ENCODE measurements around the gene SNW1.
"Not testable (repeated sequence)": the region's sequence is repeated elsewhere in the genome, so short reads cannot be mapped to it uniquely, and the experiment has no call there.

SNW1 gene

DNA sequence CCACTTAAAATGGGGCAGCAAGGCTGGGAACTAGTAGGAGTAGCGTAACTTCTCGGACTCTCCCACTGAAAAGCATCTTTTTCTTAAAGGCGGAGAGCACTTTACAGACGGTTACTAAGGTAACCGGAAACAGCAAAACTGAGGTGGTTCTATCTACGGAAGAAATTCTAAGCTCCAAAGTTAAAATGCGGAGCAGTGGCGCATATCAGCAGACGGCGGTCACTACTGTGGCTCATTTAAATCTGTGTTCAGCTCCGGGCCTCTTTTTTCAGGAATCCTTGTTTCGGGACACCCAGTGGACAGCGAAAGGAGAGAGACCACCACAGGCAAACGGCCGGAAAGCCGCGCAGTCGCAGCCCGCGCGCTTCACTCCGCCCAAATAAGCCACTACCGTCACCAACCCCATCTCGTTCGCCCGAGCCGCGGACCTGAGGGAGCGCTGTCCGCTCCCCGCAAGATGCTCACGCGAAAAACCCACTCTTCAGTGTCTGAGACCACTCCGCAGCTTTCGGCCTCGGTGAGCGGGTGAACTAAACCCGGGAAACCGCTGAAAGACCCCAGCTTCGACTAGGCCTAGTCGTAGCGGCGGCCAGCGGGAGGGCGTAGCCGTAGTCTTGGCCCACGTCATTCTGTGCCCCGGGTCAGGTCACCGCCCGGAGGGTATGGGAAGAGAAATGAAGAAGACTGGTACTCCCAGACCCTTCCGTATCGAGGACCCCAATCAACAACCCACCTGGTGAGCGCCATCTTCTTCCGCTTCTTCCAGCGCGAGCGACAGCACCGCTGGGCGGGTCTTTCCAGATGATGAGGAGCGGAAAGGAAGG, at the start of gene SNW1:
TSS of gene SNW1 (minus strand) at position 776 of the 824 bp plus-strand sequence. CDS start at position 747, 29 bp downstream.
- DNase-seq: peak; percentile 98

DNA sequence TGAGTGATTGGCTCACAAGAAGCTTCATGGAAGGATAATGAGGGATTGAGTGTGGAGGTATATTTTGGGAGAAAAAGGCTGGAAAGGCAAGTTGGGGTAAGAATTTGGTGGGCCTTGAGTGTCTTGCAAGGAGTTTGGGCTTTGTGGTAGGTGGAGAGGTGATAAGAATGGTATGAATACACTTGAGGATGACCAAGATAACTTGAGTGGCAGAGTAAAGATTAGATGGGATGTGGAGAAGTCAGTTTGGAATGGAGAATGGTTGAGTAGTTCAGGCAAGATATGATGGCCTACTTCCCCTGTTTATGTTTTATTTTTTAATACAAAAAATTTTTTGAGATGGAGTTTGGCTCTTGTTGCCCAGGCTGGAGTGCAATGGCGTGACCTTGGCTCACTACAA, 48.1 kb upstream of the SNW1 start:
- no peak for DNase-seq

DNA sequence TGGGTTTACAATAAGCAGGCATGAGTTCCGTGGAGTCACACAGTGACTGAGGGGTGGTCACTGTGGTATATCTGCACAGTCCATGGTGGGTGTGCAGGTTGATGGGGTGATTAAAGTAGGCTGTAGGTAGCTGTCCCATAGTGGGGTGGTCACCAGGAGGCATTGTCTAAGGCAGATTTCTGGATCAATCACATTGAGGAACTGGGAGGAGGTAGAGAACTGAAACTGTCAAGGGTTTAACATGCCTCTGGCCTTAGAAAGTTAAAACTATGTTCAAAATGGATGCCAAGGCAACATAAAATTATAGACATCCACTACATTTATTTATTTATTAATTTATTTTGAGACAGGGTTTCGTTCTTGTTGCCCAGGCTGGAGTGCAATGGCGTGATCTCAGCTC, 47.3 kb upstream of the SNW1 start:
- no peak for DNase-seq

DNA sequence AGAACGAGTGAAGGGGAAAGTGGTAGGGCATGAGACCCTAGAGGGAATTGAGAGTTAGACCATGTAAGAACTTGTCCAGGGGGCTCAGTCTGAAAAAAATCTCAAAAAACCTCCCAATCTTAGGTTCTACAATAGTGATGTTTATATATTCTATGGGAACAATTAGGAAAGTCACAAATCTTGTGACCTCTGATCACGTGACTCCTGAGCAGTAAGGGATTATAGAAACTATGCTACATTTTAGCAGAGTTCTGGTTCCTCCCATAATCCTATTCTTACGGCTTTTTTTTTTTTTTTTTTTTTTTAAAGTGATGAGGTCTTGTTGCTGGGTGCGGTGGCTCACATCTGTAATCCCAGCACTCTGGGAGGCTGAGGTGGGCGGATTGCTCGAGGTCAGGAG, 44.8 kb upstream of the SNW1 start:
- DNase-seq: no peak

DNA sequence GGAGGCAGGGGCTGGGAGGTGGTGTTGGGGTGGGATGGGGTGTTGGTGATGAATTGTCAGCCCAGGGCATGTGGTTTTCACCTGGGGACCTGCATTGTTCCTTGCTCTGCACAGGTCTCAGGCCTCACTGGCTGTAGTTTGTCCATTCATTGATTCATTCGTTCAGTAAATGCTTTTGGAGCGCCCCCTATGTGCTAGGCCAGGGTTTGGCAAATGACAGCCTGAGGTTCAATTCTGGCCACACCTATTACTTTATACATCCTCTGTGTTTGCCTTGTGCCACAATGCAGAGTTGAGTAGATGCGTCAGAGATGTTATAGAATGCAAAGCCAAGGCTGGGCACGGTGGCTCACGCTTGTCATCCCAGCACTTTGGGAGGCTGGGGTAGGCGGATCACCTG, 43.6 kb upstream of the SNW1 start:
- DNase-seq: no peak

DNA sequence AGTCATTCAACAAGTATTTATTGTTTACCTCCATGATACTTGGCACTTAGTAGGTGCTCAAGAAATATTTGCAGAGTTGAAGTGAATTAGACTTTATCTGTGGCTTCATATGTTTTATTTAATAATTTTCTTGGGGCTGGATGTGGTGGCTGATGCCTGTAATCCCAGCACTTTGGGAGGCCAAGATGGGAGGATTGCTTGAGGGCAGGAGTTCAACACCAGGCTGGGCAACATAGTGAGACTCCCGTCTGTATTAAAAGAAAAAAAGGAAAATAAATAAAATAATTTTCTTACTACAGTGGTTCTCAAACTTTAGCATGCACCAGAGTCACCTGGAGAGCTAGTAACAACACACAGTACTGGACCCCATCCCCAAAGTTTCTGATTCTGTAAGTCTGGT, 39.9 kb upstream of the SNW1 start:
- no peak for DNase-seq

DNA sequence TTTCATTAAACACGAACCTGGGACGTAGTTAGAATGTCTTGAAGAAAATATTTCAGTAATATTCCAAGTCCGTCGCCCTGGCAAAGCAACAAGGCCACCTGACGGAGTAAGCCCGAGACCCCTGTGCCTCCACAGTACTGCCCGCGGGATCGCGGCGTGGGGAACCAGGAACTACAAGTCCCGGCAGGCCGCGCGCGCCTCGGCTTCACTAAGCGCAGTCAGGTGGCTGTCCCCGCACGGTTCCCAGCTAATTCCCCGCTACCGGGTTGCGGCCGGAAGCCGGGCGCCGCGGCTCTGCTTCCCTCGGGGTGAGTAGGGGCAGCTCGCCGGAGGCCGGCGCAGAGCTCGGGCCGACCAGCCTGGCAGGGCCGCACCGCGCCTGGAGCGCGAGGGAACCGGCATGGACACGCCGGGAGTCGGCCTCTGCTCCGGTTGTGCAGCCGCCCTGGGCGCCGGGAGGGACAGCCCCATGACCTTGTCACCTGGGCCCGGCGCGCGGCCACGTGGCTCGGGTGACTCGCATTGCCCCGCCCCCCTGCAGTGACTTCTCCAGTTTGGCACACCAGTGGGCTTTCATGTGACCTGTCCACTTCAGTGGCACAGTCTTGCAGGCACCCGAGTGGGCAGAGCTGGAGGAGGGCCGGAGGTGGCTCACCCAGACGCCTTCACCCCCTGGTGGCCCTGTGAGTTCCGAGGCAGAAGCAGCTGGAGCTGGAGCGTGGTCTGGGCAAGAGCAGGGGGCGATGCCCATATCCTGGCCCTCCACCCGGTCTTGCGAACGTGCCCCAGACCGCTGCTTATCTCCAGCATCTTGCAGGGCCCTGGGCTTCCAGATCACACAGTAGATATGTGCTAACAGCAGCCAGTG, 39.1 kb upstream of the SNW1 start, which contains the start of gene ADCK1:
TSS of gene ADCK1 (plus strand) at position 247 of the 868 bp plus-strand sequence. CDS start 18,870 bp downstream, outside the sequence.
- DNase-seq: peak; percentile 90

DNA sequence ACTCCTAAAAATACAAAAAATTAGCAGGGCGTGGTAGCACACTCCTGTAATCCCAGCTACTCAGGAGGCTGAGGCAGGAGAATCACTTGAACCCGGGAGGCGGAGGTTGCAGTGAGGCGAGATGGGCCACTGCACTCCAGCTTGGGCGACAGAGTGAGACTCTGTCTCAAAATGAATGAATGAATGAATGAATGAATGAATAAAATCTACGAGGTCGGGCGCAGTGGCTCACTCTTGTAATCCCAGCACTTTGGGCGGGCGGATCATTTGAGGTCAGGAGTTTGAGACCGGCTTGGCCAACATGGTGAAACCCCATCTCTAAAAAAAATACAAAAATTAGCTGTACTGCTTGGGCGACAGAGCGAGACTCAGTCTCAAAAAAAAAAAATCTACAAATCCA, 38.5 kb upstream of the SNW1 start:
- DNase-seq: not testable (repeated sequence)

DNA sequence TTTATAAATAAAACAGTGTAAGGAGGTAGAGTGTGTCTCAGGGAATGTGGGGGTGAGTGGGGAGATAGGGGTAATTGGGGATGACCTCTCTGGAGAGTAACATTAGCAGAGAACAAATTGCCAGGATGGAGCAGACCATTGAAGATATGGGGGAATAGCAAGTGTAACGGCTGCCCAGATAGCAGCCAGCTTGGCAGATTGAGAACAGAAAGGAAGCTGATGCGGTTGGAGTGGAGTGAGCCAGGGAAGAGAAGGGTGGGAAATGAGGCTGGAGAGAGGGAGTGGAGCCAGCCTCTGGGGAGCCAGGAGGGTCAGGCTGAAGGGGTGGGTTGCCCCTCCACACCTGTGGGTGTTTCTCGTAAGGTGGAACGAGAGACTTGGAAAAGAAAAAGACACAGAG, 33.4 kb upstream of the SNW1 start:
- DNase-seq: no peak

DNA sequence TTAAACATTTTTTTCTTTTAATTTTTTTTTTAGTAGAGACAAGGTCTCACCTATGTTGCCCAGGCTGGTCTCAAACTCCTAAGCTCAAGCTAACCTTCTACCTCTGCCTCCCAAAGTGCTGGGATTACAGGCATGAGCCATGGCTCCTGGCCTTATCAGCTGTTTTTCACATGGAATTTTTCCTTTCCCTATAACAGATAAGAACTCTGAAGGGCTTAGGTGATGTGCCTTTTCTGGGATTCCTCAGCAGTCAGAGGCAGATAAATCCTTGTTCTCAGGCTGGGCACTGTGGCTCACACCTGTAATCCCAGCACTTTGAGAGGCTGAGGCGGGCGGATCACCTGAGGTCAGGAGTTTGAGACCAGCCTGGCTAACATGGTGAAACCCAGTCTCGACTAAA, 32.3 kb upstream of the SNW1 start:
- not testable (repeated sequence) for DNase-seq

DNA sequence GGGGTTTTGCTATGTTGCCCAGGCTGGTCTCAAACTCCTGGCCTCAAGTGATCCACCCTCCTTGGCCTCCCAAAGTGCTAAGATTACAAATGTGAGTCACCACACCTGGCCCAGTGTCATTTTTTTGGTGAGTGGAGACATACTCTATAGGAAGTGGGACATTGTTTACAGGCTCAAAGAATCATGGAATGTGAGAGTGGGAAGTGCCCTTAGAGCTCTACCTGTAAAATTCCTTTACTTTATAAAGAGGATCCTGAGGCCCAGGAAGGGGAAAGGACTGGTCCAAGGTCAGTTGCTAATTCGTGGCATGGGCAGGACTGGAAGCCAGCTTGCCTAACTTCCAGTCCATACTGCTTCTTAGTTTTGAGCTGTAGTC, 30.3 kb upstream of the SNW1 start:
- DNase-seq: no peak

DNA sequence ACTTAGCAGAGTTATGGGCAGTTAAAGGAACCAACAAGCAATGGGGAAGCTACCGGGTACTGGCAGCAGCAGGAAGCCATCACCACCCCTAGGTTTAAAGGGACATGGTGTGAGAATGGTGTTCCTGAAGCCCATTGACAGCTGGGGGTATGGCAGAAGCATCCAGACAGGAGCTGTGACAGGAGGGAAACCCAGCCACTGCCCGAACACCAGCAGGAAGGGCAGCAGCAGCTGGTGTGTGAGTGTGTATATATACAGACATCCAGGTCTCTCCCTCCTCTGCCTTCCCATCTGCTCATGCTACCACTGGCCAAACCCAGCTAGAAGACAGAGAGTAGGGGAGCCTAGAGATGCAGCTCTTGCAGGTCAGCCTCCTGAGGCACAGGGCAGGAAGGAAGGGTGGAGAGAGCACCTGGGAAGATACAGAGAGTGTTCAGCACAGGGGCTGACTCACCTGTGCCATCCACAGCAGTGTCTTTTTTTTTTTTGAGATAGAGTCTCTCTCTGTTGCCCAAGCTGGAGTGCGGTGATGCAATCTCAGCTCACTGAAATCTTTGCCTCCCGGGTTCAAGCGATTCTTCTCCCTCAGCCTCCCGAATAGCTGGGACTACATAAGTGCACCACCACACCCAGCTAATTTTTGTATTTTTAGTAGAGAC, 29.7 kb upstream of the SNW1 start:
- DNase-seq: no peak

DNA sequence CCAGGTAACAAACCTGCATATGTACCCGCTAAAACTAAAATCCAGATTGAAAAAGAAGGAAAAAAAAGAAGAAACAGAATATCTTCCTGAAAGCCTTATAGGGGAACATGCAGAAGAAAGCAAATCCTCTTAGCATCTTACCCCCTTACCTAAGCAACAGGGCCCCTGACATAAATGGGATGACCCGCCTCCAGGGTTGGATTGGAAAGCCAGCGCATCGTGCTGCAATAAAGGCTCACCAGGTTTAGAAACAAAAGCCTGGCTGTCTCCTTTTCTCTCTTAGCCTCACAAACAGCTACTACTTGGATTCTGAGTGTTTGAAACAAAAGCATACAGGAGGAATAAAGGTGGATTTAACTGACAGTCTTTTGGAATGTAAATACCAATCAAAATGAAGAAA, 25.2 kb upstream of the SNW1 start:
- no peak for DNase-seq

DNA sequence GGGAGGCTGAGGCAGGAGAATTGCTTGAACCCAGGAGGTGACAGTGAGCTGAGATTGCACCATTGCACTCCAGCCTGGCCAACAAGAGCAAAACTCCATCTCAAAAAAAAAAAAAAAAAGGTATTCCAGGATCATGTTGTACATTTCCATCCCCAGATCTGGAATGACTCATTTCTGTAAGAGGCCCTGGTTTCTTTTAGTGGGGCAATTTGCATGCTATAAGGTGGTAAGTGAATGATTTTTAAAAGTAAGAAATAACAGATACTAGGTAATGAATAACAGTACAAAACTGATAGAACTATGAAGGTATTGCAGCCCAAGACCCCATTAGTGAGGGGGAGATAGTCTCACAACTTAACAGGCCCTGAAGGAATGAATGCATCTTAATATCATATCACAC, 21.2 kb upstream of the SNW1 start:
- no peak for DNase-seq

DNA sequence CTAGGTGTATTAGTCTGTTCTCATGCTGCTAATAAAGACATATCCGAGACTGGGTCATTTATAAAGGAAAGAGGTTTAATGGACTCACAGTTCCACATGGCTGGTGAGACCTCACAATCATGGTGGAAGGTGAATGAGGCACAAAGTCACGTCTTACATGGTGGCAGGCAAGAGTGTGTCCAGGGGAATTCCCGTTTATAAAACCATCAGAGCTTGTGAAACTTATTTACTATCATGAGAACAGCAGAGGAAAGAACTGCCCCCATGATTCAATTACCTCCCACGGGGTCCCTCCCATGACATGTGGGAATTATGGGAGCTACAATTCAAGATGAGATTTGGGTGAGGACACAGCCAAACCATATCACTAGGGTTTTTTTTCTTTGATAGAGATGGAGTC, 13.0 kb upstream of the SNW1 start:
- DNase-seq: not testable (repeated sequence)

DNA sequence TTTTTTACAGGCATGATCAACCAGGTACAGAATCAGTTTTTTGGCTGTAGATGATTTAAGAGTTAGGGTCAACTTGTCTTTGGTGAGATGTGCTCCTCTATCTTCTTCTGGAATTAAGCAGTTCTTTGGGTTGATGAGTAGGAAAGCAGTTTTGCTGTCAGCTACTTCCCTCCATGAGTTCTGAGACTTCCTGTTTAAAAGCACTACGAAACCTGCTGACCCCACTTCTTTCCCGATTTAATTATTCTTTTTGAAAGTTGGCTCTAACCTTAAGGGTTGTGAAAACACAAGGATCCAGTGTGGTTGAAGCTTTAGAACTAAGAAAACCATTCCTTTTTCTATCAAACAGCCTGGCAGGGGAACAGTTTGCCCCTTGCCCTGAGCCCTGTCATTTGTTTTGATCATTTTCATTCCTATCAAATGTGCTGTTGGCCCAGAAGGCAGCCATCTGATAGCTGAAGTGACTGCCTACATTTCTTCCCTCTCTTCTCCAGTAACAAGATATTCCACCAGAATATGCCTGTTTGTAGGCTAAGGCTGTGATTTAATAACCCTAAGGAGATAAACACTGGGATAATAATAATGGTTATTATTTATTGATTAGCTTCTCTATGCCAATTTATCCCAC, 7.6 kb upstream of the SNW1 start:
- DNase-seq: not testable (repeated sequence)

DNA sequence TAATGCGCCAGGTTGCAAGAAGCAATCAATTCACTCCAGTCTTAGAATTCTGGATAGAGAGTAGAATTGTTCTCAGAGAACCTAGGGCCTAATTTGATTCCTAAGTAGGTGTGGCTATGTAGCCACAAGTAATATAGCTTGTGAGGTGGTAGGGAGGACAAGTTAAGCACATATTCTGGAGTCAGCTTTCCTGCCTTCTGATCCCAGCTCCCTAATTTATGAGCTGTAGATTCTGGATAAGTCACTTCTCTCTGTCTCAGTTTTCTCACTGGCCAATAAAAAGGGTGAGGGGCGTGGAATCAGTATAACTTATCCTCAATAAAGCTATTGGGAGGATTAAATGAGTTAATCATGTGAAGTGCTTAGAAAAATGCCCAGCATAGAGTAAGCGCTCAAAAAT, 3.0 kb upstream of the SNW1 start:
- DNase-seq: no peak

DNA sequence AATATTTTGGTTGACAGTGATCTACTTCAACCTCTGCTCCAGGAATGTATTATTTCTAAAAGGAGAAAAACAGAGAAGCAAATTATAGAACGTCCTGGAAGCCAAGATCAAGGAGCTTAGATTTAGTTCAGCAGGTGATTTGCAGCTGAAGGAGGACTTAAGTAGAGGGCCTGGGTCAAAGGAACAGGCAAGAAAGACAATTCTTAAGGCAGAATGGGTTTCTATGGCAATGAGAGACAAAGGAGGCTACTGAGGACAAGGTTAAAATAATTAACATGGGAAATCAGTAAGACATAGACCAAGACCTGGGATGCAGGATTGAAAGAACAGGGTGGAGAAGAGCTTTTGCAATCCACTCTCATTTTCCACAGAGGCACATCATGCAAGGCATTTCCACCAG, 2.4 kb upstream of the SNW1 start:
- no peak for DNase-seq

DNA sequence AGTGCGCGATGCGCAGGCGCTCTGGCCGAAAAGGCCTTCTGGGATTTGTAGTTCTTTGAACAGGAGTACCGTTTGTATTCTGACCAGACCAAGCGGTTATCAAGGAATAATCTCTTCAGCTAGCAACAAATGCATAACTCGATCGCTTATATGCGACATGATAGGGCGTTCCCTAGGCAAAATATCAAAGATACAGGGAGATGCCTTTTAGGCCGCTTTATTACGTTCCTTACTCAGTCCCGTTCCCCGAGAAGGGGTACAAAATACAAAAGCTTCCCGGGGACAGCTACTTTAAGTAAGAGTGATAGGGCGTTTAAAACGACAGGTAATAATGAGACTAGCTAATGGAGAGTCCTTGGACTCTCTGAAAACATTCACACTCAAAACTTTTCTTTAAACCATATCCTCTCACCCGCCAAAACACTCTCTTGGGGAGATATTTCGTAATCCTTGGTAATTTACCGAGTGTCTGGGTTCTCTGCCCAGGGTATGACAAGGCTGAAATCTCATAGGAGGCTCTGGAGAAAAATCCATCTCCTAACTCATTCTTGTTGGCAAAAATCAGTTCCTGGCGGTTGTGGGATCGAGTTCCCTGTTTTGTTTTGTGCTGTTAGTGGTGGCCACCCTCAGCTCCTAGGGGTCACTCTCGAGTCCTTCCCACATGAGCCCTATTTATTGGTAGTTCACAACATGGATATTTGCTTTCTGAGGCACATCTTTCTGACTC, 412 bp upstream of the SNW1 start:
- DNase-seq: peak; percentile 22

DNA sequence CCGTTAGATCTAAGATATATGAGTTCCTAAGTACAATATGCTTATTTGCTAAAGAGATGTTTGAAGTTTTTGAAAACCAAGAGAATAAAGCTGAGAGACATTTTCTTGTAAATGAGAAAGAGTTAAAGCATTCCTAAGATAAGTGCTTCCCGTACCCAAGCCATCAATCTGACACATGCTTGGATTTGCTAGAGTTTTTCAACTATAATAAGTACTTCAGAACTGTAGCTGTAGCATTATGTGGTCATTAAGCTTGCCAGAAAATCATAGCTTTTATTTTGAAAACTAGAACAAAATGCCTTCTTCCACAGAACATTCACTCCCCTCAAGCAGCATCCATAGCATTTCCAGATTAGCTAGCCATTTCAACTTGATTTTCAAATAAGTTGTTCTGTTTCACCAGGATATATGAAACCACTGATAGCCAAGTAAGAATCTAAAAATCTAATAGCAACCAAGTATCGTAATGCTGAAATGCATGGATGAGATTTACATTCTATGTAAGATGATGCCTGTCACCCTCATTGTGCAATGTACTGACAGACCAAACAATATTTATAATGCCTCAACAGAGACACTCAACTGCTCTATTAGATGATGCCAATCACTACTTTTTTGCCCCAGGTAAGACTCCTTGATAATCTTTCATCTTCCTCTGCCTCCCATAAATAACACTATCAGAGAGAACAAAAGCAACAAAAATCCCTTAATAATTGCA, 8.0 kb downstream of the SNW1 start:
- DNase-seq: no peak

DNA sequence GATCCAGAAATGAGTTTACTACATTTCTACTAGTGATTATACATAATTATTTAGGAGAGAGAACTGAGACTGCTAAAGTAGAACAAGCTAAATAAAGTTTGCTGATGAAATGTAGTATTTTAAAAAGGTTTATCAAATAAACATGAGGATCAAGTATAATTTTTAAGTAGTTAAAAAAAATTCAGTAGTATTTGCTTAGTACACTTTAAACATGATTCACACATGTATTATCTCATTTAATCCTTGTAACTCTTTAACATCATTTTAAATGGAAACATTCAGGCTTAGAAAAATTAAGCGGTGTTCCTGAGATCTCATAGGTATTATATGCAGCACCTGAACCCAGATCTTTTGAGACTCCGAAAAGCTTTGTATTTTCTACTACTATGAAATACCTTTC, 8.7 kb downstream of the SNW1 start:
- no peak for DNase-seq

DNA sequence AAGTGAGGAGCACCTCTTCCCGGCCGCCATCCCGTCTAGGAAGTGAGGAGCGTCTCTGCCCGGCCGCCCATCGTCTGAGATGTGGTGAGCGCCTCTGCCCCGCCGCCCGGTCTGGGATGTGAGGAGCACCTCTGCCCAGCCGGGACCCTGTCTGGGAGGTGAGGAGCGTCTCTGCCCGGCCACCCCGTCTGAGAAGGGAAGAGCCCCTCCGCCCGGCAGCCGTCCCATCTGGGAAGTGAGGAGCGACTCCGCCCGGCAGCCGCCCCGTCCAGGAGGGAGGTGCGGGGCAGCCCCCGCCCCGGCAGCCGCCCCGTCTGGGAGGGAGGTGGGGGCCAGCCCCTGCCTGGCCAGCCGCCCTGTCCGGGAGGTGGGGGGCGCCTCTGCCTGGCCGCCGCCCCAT, 13.5 kb downstream of the SNW1 start:
- not testable (repeated sequence) for DNase-seq

Measured in NCI-H345 (cell line).